Fibroblast of lung (primary cell): Measurements from ENCODE around the gene PPP1R1C.

Source experiments
- CTCF ChIP-seq, 2 donors: IDR thresholded peaks in 1 of 2; conservative IDR thresholded peaks in 1 of 2; 1 replicate in 1 of 2; 2 replicates in 1 of 2; pipeline ENCODE4 v1.5.1; 2011 to 2012; ENCODE audit warnings: low read length in 2 of 2, control low read depth in 1 of 2, inconsistent platforms in 1 of 2, low read depth in 1 of 2, mild to moderate bottlenecking in 1 of 2
- EZH2 ChIP-seq: IDR thresholded peaks from 2 replicates; pipeline ENCODE4 v1.5.1; 2012; ENCODE audit warnings: low read length, control low read depth, mild to moderate bottlenecking; ENCODE audit errors: missing control alignments

- TF ChIP-seq CTCF (conservative IDR thresholded peaks at IDR 0.05 in 1 of 2, IDR thresholded peaks at IDR 0.05 in 1 of 2; ENCODE audit: low read depth in 1 of 2, low read length in 2 of 2) (no peak), EZH2 (no peak)
Observed at GRCh38 chr2:181984060-181984459, 1.6 kb upstream of the PPP1R1C start.
